A673 (cell line): Measurements from ENCODE around the gene PEPD.

Experiments
- CTCF ChIP-seq: fragments of 300-800, 200-600 bp; sonication (generic); conservative IDR thresholded peaks from 2 replicates; pipeline ENCODE4 v1.5.1; 2017; ENCODE audit warnings: low read depth, mild to moderate bottlenecking, antibody characterized with exemption, low read length, moderate library complexity, mixed read lengths
- EZH2 ChIP-seq: fragments of 200-600 bp; sonication (generic); IDR thresholded peaks from 2 replicates; pipeline ENCODE4 v1.6.1; 2017; ENCODE audit warnings: borderline replicate concordance, low read depth, mild to moderate bottlenecking, mixed read lengths, antibody characterized with exemption, low read length; ENCODE audit not compliant: poor library complexity, severe bottlenecking

GRCh38 chr19:33527125-33527524 lies 5.5 kb upstream of the PEPD start:
- TF ChIP-seq EZH2 (no peak), CTCF (no peak)
